HG03095 (cell line): ENCODE measurements around the gene ETV2.
A peak's percentile ranks its signal among the peaks of the same experiment; 100 is the strongest.
"Not testable (repeated sequence)": the region's sequence is repeated elsewhere in the genome, so short reads cannot be mapped to it uniquely, and the experiment has no call there.

Source experiments
- ATAC-seq: cut with Tn5 transposase; IDR thresholded peaks from one replicate; pipeline ENCODE4 v1.9.1; 2021; ENCODE audit warnings: moderate library complexity; ENCODE audit not compliant: unreplicated experiment

ETV2 gene

GRCh38 chr19:35656700-35657099 lies 15.2 kb downstream of the ETV2 start:
- ATAC-seq: no peak

- ATAC-seq: no peak
These were observed 16.6 kb downstream of the ETV2 start for GRCh38 chr19:35657904-35658700.

- ATAC-seq: no peak
These were observed 20.4 kb downstream of the ETV2 start for GRCh38 chr19:35661995-35662340.

- ATAC-seq: no peak
These were observed 22.4 kb downstream of the ETV2 start for GRCh38 chr19:35663981-35664380.

- ATAC-seq: no peak
These were observed 23.6 kb downstream of the ETV2 start for GRCh38 chr19:35665157-35665556.

- no peak for ATAC-seq
These were observed 24.1 kb downstream of the ETV2 start for GRCh38 chr19:35665604-35666003.

- ATAC-seq: no peak
These were observed 24.8 kb downstream of the ETV2 start, which contains the start of gene UPK1A for GRCh38 chr19:35666251-35666913. UPK1A (plus strand) TSS chr19:35666517; CDS start chr19:35666813, 296 bp downstream.

GRCh38 chr19:35669566-35669965 lies 28.0 kb downstream of the ETV2 start:
- no peak for ATAC-seq

- no peak for ATAC-seq
These were observed 28.4 kb downstream of the ETV2 start for GRCh38 chr19:35669974-35670373.

- no peak for ATAC-seq
These were observed 29.1 kb downstream of the ETV2 start for GRCh38 chr19:35670686-35671085.

GRCh38 chr19:35671818-35672217 lies 30.3 kb downstream of the ETV2 start:
- ATAC-seq: no peak

GRCh38 chr19:35673121-35673804 lies 31.7 kb downstream of the ETV2 start:
- ATAC-seq: no peak

GRCh38 chr19:35675589-35676140 lies 34.1 kb downstream of the ETV2 start:
- no peak for ATAC-seq

GRCh38 chr19:35689836-35690235 lies 48.3 kb downstream of the ETV2 start:
- ATAC-seq: no peak

GRCh38 chr19:35691106-35691505 lies 49.6 kb downstream of the ETV2 start:
- ATAC-seq: not testable (repeated sequence)

GRCh38 chr19:35692010-35692409 lies 50.5 kb downstream of the ETV2 start:
- ATAC-seq: no peak

- ATAC-seq: peak; percentile 9
These were observed 51.9 kb downstream of the ETV2 start for GRCh38 chr19:35693422-35693821.

GRCh38 chr19:35693835-35694599 lies 52.5 kb downstream of the ETV2 start:
- ATAC-seq: peak; percentile 54
